ENCODE data around the gene FLNC.

DNA sequence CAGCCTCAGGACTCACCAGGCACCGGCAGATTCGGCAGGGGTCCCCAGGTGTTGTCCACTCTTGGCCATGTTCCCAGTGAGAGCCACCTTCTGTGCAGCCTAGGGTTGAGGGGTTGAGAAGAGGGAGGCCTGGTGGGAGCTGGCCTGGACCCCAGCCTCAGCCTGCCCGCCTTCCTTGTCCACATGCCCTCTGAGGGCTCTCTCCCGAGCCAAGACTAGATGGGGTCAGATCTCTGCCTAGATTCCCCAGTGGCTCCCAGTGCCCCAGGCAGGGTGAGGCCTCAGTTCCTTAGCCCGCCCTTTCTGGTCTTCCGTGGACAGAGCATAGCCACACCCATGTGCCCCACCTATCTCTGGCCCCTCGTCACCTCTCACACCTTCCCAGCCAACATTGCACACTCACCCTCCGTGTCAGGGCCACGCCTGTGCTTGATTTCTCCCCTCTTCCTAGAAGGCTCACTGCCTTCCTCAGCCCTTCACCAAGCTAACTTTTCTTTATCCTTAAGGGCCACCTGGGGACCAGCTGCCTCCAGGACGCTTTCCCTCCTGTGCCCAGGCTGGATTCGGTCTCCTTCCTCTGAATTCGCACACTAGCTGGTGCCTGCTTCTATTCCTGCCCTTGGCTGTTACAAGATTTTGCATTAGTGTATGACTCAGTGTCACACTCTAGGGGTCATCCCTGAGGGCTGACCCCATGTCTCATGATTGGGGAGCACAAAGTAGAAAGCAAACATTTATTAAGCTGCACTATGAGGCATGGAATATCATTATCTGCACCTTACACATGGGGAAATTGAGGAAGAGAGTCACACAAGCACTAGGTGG, 72.8 kb downstream of the FLNC start:
- TF ChIP-seq, protein P1, sequence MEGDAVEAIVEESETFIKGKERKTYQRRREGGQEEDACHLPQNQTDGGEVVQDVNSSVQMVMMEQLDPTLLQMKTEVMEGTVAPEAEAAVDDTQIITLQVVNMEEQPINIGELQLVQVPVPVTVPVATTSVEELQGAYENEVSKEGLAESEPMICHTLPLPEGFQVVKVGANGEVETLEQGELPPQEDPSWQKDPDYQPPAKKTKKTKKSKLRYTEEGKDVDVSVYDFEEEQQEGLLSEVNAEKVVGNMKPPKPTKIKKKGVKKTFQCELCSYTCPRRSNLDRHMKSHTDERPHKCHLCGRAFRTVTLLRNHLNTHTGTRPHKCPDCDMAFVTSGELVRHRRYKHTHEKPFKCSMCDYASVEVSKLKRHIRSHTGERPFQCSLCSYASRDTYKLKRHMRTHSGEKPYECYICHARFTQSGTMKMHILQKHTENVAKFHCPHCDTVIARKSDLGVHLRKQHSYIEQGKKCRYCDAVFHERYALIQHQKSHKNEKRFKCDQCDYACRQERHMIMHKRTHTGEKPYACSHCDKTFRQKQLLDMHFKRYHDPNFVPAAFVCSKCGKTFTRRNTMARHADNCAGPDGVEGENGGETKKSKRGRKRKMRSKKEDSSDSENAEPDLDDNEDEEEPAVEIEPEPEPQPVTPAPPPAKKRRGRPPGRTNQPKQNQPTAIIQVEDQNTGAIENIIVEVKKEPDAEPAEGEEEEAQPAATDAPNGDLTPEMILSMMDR (IDR thresholded peaks at IDR 0.05), result no peak
- no peak for TF ChIP-seq POLR2A (IDR thresholded peaks at IDR 0.05)
